ENCODE measurements around the gene MCF2L. TPM values are rescaled to one million over a fixed set of nuclear protein-coding genes. Genes with fewer than 3 reads are reported as not detected.

MCF2L gene
- total RNA-seq, 2 donors from 2014 or later: 0.56 to 0.74 TPM

DNA sequence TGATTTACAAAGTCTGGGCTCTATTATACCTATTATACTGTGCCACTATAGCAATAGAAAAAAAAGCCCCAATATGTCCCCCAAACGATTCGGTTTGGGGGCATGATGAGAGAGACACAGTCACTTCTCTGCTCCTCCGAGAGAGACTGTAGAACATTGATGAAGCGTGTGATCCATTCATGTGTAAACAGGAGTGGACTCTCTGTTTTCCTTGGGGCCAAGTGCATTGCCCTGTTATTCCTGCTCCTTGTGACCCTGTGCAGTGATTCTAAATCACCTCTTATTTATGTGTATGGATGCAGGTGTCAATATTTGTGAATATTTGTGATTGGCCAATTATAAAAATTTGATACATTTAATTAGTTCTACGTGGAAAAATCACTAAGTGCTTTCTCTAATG is 170.6 kb downstream of the MCF2L start:
- Mint-ChIP-seq H3K36me3 (no peaks in the 10 kb centered on the region), H3K4me1 (ENCODE audit: low read depth in 2 of 2) (no peaks in the 10 kb centered on the region), H3K4me3 (no peak overlapping the region), H3K27me3 (peaks cover 4 to 5% of the 10 kb centered on the region in 2 donors), H3K27ac (no peak overlapping the region), H3K9me3 (no peaks in the 10 kb centered on the region)
- DNase-seq (ENCODE audit: low spot score) (no peak), ATAC-seq (no peak)

DNA sequence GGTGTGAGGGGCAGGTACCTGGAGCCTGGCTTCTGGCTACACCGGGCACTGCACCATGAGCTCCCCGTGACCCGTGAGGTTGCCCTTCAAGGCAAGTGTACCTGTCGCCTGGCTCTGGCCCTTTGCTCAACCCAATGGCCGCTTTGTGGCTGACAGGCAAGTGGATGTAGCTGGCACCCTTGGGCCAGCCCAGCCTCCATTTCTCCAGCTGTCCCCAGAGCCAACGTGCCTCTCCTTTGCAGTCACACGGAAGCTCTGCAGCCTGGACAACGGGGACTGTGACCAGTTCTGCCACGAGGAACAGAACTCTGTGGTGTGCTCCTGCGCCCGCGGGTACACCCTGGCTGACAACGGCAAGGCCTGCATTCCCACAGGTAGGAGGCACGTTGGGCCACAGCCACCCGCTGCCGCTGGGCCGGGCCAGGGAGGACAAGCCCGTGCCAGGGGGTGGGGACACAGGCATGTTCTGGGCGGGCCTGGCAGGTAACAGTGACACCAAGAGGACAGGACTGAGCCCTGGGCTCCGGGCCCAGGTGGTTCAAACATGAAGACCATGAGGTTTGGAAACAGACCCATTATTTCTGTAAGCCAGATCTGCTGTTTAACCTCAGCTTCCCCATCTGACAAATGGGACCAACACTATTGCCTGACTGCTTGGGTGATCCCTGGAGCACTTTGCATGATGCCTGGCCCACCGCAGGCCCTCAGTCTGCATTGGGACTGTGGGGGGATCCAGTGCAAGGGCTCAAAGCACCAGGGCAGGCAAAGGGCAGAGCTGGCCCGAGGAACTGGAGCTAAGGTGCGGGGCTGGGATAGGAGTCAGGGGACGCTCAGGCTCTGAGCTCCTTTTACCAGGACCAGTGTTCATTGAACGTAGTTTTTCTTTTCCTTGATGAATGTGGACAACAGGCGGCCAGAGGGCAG is 171.9 kb downstream of the MCF2L start:
- Mint-ChIP-seq H3K27ac (no peak overlapping the region), H3K9me3 (no peaks in the 10 kb centered on the region), H3K4me3 (no peak overlapping the region)

DNA sequence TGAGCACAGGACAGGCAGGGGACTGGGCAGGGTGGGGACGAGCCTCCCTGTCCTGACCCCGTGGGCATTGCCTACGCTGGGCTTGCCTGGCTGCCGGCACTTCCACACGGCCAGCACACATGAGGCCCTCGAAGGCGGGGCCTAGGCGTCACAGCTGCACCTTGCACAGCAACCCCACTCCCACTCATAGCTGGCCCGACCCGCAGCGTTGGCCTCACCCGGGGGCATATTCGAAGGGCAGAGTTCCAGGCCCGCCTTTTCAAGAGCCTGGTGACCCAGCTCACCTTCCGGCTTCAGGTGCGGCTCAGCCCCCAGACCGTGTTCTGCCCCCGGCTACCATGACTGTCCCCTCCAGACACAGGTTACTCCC is 172.6 kb downstream of the MCF2L start:
- Mint-ChIP-seq H3K27me3 (peaks cover 0 to 5% of the 10 kb centered on the region in 2 donors), H3K36me3 (no peaks in the 10 kb centered on the region), H3K4me1 (ENCODE audit: low read depth in 2 of 2) (no peaks in the 10 kb centered on the region), H3K4me3 (no peak overlapping the region), H3K9me3 (no peaks in the 10 kb centered on the region), H3K27ac (no peak overlapping the region)
- no peak for ATAC-seq
- DNase-seq (ENCODE audit: low spot score): no peak

More for the DNA sequence above, 171.9 kb downstream of the MCF2L start:
- no peak for ATAC-seq
- Mint-ChIP-seq H3K36me3 (no peaks in the 10 kb centered on the region), H3K27me3 (peaks cover 1 to 5% of the 10 kb centered on the region in 2 donors), H3K4me1 (ENCODE audit: low read depth in 2 of 2) (no peaks in the 10 kb centered on the region)
- DNase-seq (ENCODE audit: low spot score): no peak

DNA sequence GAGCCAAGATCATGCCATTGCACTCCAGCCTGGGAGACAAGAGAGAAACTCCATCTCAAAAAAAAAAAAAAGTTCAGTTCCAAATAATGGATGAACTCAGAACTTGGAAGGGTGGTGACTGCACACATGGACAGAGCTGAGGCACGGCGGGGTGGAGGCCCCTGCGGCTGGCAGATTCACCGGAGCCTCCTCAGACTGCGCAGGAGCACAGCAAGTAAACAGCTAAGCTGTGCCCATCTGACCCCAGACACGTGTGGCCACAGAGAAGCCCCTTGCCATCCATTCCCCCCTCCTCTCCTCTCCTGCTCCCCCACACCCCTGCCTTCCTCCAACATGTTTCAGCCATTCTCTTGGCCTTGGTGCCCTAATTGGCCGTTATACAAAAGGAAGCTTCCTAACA is 173.9 kb downstream of the MCF2L start:
- no peak for DNase-seq (ENCODE audit: low spot score)
- H3K36me3 Mint-ChIP-seq: no peaks in the 10 kb centered on the region
- peaks cover 0 to 1% of the 10 kb centered on the region in 2 donors for H3K27me3 Mint-ChIP-seq
- ATAC-seq: no peak
- no peaks in the 10 kb centered on the region for H3K4me1 Mint-ChIP-seq (ENCODE audit: low read depth in 2 of 2)
- H3K9me3 Mint-ChIP-seq: no peaks in the 10 kb centered on the region
- H3K27ac Mint-ChIP-seq: no peak overlapping the region
- no peak overlapping the region for H3K4me3 Mint-ChIP-seq

DNA sequence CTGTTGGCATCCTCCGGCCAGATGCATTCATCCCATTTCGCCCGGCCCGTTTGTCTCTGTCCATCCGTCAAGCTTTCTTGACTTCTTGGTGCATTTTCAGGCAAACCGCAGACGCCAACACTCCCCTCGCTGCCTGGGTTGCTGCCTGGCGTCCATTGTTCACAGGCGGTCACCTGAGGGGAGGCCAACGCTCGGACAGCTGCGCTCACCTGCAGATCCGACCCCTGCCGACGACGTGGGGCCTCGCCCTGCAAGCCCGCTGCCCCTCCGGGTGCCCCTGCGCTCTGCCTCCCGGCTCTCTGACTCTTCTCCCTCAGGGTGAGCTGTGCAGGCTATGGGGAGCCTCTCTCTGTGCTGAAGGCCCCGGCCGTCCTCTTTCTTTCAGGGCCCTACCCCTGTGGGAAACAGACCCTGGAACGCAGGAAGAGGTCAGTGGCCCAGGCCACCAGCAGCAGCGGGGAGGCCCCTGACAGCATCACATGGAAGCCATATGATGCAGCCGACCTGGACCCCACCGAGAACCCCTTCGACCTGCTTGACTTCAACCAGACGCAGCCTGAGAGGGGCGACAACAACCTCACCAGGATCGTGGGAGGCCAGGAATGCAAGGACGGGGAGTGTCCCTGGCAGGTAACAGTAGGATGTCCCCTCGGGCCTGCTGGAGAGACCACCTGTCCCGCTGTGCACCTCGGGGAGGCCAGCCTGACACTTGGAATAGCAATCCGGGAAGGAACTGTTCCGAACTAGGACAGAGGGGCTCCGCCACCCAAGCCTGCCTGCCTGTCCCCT is 174.6 kb downstream of the MCF2L start:
- no peak for ATAC-seq
- Mint-ChIP-seq H3K4me3 (no peak overlapping the region), H3K9me3 (no peaks in the 10 kb centered on the region), H3K27ac (no peak overlapping the region), H3K27me3 (no peaks in the 10 kb centered on the region), H3K4me1 (ENCODE audit: low read depth in 2 of 2) (no peaks in the 10 kb centered on the region), H3K36me3 (no peaks in the 10 kb centered on the region)
- DNase-seq (ENCODE audit: low spot score): no peak

DNA sequence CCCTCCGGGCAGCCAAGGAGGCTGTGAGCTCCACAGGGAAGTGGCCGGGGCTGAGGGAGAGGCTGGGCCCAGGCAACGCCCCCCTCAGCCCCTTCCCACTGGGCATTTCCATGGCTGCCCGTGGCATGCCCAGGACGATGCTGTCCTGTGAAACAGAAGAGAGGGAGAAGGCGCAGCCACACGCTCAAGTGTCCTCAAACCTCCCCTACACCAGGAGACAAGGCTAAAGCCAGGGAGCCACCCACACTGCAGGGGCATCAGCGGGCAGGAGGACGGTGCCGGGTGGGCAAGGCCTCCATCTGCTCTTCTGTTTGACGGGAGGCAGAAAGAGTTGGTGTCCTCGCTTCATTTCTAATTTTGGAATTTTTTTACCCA is 175.2 kb downstream of the MCF2L start:
- Mint-ChIP-seq H3K9me3 (no peaks in the 10 kb centered on the region), H3K27ac (no peak overlapping the region), H3K36me3 (no peaks in the 10 kb centered on the region), H3K4me1 (ENCODE audit: low read depth in 2 of 2) (no peaks in the 10 kb centered on the region), H3K4me3 (no peak overlapping the region), H3K27me3 (no peaks in the 10 kb centered on the region)
- DNase-seq (ENCODE audit: low spot score) (no peak), ATAC-seq (no peak)

DNA sequence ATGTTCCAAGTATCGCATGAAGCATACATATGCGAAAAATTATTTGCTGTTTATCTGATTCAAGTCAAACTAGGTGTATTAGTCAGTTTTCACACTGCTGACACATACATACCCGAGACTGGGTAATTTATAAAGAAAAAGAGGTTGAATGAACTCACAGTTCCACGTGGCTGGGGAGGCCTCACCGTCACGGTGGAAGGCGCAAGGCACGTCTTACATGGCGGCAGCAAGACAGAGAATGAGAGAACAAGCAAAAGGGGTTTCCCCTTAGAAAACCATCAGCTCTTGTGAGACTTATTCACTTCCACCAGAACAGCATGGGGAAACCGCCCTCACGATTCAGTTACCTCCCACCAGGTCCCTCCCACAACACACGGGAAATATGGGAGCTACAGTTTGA is 176.5 kb downstream of the MCF2L start:
- no peak overlapping the region for H3K4me3 Mint-ChIP-seq
- no peak for DNase-seq (ENCODE audit: low spot score)
- ATAC-seq: no peak
- no peaks in the 10 kb centered on the region for H3K27me3 Mint-ChIP-seq
- no peaks in the 10 kb centered on the region for H3K4me1 Mint-ChIP-seq (ENCODE audit: low read depth in 2 of 2)
- no peaks in the 10 kb centered on the region for H3K9me3 Mint-ChIP-seq
- H3K36me3 Mint-ChIP-seq: no peaks in the 10 kb centered on the region
- no peak overlapping the region for H3K27ac Mint-ChIP-seq

DNA sequence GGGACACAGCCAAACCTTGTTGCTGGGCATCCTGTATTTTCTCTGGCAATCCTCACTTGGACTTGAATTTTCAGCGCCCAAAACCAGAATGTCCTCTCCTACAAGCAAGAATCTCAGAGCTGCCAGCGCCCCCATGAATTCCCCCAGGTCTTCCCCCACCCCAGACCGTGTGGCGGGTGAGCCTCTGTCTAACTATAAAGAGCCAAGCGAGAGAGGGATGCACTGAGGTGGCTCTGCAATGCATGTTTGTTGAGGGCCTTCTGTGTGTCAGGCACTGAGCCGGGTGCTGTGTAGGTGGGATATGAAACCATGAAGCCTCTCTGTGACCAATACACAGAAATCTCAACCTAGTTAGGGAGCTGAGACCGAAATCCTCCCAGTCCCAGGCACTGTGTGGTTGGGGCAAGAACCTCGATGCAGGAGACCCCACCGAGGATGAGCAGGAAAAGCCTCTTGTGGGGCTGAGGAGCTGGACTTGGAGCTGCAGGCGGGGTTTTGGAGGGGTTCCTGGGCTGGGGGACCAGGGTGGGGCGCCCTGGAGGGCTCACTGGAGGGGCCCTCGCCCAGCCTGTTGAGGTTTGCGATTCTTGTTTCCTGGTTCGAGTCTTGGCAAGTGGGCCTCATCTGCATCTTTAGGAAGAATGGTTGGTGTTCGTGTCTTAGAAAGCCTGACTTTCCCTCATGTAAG is 177.0 kb downstream of the MCF2L start:
- no peak overlapping the region for H3K27ac Mint-ChIP-seq
- ATAC-seq: no peak
- no peaks in the 10 kb centered on the region for H3K9me3 Mint-ChIP-seq

DNA sequence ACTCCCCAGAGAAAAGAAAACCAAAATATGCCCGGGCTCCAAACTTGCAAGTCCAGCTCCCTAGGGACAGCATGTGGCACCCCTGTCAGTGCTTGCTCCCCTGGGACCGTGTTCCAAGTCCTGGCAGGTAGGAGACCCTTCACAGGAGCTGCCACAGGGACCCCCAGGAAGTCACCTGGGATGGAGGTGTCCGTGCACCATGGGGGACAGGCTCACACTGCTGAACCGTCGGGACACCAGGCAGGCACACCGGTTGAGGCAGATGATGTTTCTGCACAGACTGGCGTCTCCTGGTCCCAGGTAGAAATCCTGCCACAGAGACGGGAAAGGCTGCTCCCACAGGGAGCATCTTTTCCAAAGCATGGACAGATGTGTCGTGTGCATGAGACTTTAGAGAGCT is 177.7 kb downstream of the MCF2L start:
- Mint-ChIP-seq H3K4me3 (no peak overlapping the region), H3K9me3 (no peaks in the 10 kb centered on the region), H3K36me3 (no peaks in the 10 kb centered on the region), H3K4me1 (ENCODE audit: low read depth in 2 of 2) (peaks cover 2 to 5% of the 10 kb centered on the region in 2 donors), H3K27me3 (peaks cover 3 to 6% of the 10 kb centered on the region in 2 donors), H3K27ac (no peak overlapping the region)
- no peak for ATAC-seq
- no peak for DNase-seq (ENCODE audit: low spot score)

More for the DNA sequence above, 177.0 kb downstream of the MCF2L start:
- Mint-ChIP-seq H3K4me3 (no peak overlapping the region), H3K27me3 (peaks cover under 1 to 2% of the 10 kb centered on the region in 2 donors), H3K36me3 (no peaks in the 10 kb centered on the region), H3K4me1 (ENCODE audit: low read depth in 2 of 2) (peaks cover under 1% of the 10 kb centered on the region in 2 donors)
- no peak for DNase-seq (ENCODE audit: low spot score)

DNA sequence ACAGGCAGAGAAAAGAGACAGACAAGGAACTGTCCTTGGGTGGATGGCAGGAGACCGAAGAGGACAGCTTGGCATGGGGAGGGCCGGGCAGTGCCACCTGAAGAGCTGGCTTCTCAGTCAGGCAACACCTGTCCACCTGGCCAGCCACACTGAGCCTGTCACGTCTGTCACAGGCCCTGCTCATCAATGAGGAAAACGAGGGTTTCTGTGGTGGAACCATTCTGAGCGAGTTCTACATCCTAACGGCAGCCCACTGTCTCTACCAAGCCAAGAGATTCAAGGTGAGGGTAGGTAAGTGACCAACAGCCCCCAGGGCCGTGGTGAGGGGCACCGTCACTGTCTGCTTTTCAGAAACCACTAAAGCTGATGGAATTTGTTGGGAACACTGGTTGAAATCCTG is 178.2 kb downstream of the MCF2L start:
- no peaks in the 10 kb centered on the region for H3K9me3 Mint-ChIP-seq
- H3K27me3 Mint-ChIP-seq: peaks cover 4 to 8% of the 10 kb centered on the region in 2 donors
- DNase-seq (ENCODE audit: low spot score): no peak
- ATAC-seq: no peak
- H3K4me3 Mint-ChIP-seq: no peak overlapping the region
- no peaks in the 10 kb centered on the region for H3K36me3 Mint-ChIP-seq
- peaks cover 4 to 6% of the 10 kb centered on the region in 2 donors for H3K4me1 Mint-ChIP-seq (ENCODE audit: low read depth in 2 of 2)
- no peak overlapping the region for H3K27ac Mint-ChIP-seq

DNA sequence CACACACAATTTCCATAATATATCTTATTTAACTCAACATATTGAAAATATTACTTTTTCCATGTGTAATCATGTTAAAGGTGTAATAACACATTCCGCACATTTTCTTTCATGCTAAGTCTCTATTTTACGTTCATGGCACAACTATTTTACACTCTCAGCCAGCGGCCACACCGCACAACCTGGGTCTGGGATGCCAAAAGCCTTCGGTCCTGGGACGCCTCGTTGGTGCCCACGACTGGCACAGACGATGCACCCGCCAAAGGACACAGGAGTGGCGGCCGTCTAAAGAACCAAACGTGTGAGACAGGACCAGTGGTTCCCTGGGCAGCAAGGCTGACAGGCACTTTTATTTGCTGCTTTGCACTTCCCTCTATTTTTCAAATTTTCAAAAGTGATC is 179.4 kb downstream of the MCF2L start:
- no peak overlapping the region for H3K4me3 Mint-ChIP-seq
- ATAC-seq (no peak), DNase-seq (ENCODE audit: low spot score) (no peak)
- peaks cover 11 to 17% of the 10 kb centered on the region in 2 donors for H3K27me3 Mint-ChIP-seq
- peaks cover 12 to 14% of the 10 kb centered on the region in 2 donors for H3K4me1 Mint-ChIP-seq (ENCODE audit: low read depth in 2 of 2)
- no peaks in the 10 kb centered on the region for H3K36me3 Mint-ChIP-seq
- no peaks in the 10 kb centered on the region for H3K9me3 Mint-ChIP-seq
- H3K27ac Mint-ChIP-seq: no peak overlapping the region

DNA sequence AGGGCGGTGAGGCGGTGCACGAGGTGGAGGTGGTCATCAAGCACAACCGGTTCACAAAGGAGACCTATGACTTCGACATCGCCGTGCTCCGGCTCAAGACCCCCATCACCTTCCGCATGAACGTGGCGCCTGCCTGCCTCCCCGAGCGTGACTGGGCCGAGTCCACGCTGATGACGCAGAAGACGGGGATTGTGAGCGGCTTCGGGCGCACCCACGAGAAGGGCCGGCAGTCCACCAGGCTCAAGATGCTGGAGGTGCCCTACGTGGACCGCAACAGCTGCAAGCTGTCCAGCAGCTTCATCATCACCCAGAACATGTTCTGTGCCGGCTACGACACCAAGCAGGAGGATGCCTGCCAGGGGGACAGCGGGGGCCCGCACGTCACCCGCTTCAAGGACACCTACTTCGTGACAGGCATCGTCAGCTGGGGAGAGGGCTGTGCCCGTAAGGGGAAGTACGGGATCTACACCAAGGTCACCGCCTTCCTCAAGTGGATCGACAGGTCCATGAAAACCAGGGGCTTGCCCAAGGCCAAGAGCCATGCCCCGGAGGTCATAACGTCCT is 180.0 kb downstream of the MCF2L start:
- H3K4me3 Mint-ChIP-seq: no peak overlapping the region
- no peak overlapping the region for H3K27ac Mint-ChIP-seq
- peaks cover 11 to 17% of the 10 kb centered on the region in 2 donors for H3K27me3 Mint-ChIP-seq
- ATAC-seq (no peak), DNase-seq (ENCODE audit: low spot score) (no peak)
- H3K4me1 Mint-ChIP-seq (ENCODE audit: low read depth in 2 of 2): peaks cover 12 to 14% of the 10 kb centered on the region in 2 donors
- no peaks in the 10 kb centered on the region for H3K36me3 Mint-ChIP-seq
- H3K9me3 Mint-ChIP-seq: no peaks in the 10 kb centered on the region
